Erythroblast (primary cell): ENCODE results near the gene ESR1.
"Not testable (repeated sequence)": the region's sequence is repeated elsewhere in the genome, so short reads cannot be mapped to it uniquely, and the experiment has no call there.

Experiments used
- GATA1 ChIP-seq: IDR thresholded peaks from 2 replicates; pipeline ENCODE4 v1.6.1; 2011; ENCODE audit warnings: low read depth, mild to moderate bottlenecking, control low read depth, low read length, moderate library complexity
- POLR2A ChIP-seq: IDR thresholded peaks from 2 replicates; pipeline ENCODE4 v1.6.1; 2011; ENCODE audit warnings: mild to moderate bottlenecking, low read length

DNA sequence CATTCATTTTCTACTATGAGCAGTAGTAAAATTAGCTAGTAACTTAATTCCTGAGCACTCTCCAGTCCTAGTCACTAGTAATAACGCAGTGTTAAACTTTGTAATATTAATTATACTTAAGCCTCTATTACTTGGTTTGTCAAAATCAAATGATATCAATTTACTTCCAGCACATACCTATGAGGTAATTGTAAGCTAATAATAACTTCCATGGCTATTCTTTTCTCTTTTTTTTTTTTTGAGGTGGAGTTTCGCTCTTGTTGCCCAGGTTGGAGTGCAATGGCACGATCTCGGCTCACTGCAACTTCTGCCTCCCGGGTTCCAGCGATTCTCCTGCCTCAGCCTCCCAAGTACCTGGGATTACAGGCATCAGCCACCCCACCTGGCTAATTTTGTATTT lies 219.3 kb downstream of the ESR1 start:
- TF ChIP-seq POLR2A, GATA1: not testable (repeated sequence)
